ENCODE data around the gene TGM5. TPM values are rescaled to one million over a fixed set of nuclear protein-coding genes. Genes with fewer than 3 reads are reported as not detected.

Gene TGM5
- total and polyA plus RNA-seq, 2 donors (not counting 3 experiments of a cell fraction or from before 2014, with no cell fraction given): not detected

GRCh38 chr15:43190178-43190577 is 76.5 kb downstream of the TGM5 start:
- Histone ChIP-seq H3K9me1 (replicated peaks; ENCODE audit: control insufficient read depth, extremely low read depth, insufficient read depth, low read length) (no peaks in the 10 kb centered on the region), H3K36me3 (ENCODE audit: control insufficient read depth in 2 of 2, extremely low read depth in 1 of 2, insufficient read depth in 2 of 2, low read length in 2 of 2) (peaks cover 7 to 9% of the 10 kb centered on the region in 2 experiments), H3K4me1 (ENCODE audit: control insufficient read depth, extremely low read depth, insufficient read depth, low read length) (peaks cover 23% of the 10 kb centered on the region), H3K9ac (replicated peaks; ENCODE audit: extremely low read depth, insufficient read depth, low read length) (no peak overlapping the region), H3K4me3 (replicated peaks in 1 of 3; ENCODE audit: insufficient read depth in 1 of 3, low read depth in 1 of 3, low read length in 3 of 3) (no peak overlapping the region), H4K20me1 (replicated peaks; ENCODE audit: control insufficient read depth, extremely low read depth, insufficient read depth, low read length) (no peaks in the 10 kb centered on the region), H3K9me3 (replicated peaks; ENCODE audit: control insufficient read depth, insufficient read depth, low read length) (no peaks in the 10 kb centered on the region), H3K79me2 (ENCODE audit: control insufficient read depth, insufficient read depth, low read length) (peaks cover 3% of the 10 kb centered on the region), H2AFZ (ENCODE audit: low read depth, low read length) (no peak overlapping the region), H3K27me3 (ENCODE audit: control insufficient read depth in 2 of 2, insufficient read depth in 2 of 2, low read length in 2 of 2) (no peaks in the 10 kb centered on the region), H3K4me2 (ENCODE audit: insufficient read depth, low read length) (peak overlapping the region; percentile 40), H3K27ac (ENCODE audit: insufficient read depth, low read depth, low read length) (peak overlapping the region; percentile 42)
- TF ChIP-seq JUN (IDR thresholded peaks at IDR 0.05; ENCODE audit: borderline replicate concordance, insufficient read depth, insufficient read length, low read depth) (peak; percentile 23), POLR2AphosphoS5 (IDR thresholded peaks at IDR 0.05; ENCODE audit: insufficient read depth, low read depth, low read length) (peak; percentile 53), FOS (IDR thresholded peaks at IDR 0.05; ENCODE audit: borderline replicate concordance, insufficient read depth, low read length) (no peak), GATA2 (IDR thresholded peaks at IDR 0.05; ENCODE audit: insufficient read depth, insufficient read length, low read depth, low read length) (peak; percentile 72), MAX (IDR thresholded peaks at IDR 0.05; ENCODE audit: insufficient read depth, insufficient read length) (no peak)
- dilution Hi-C loops (cut with MboI; ENCODE audit: extremely low pct_ligation_motif_present, low sequenced_read_pairs): no loop called here
- DNase-seq (ENCODE audit: low read depth, low spot score) (peak; percentile 82), FAIRE-seq (peak; percentile 71)
- ChIA-PET CTCF (interaction anchor here (0.6 to 2.1 kb wide), 8 partner anchors 10 to 120 kb away, joined by 3 to 45 read pairs (median 6); no protein-coding TSS in a partner anchor), POLR2A (interaction anchor here (1.2 kb wide), 1 partner anchor 14 kb away, joined by 4 read pairs; no protein-coding TSS in a partner anchor)
- intact Hi-C loops (cut with micrococcal nuclease): no loop called here
- BruUV-seq (replicated peaks): no TSS peak

DNA sequence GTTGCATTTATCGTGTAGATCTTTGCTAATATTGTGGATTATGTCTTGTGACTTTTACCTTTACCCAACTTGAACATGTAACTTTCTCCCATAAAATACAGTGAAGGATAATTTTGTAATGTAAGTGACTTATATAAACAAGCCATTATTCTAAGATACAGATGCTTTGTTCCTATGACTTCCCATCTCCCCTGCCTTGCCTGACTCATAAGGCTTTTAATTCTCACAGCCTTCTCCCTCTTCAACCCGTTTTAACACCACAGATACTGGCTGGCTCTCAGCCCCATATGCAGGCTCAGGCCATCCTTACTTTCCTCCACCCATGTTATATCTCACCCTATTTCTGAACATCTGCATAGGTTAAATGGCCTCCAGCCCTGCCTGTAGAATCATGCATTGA is 77.4 kb downstream of the TGM5 start:
- peaks cover 23% of the 10 kb centered on the region for H3K4me1 ChIP-seq (ENCODE audit: control insufficient read depth, extremely low read depth, insufficient read depth, low read length)
- H3K9me3 ChIP-seq (replicated peaks; ENCODE audit: control insufficient read depth, insufficient read depth, low read length): no peaks in the 10 kb centered on the region
- H3K27me3 ChIP-seq (ENCODE audit: control insufficient read depth in 2 of 2, insufficient read depth in 2 of 2, low read length in 2 of 2): no peaks in the 10 kb centered on the region
- dilution Hi-C loops (cut with MboI; ENCODE audit: extremely low pct_ligation_motif_present, low sequenced_read_pairs) (no loop called here), intact Hi-C loops (cut with micrococcal nuclease) (loop anchor here (5.0 kb wide), 1 partner anchor 82 kb away; the partner anchor contains the start of gene UBR1)
- POLR2A ChIA-PET: no interaction called here
- H3K36me3 ChIP-seq (ENCODE audit: control insufficient read depth in 2 of 2, extremely low read depth in 1 of 2, insufficient read depth in 2 of 2, low read length in 2 of 2): peaks cover 4 to 9% of the 10 kb centered on the region in 2 experiments
- FAIRE-seq (peak; percentile 59), DNase-seq (ENCODE audit: low read depth, low spot score) (peak; percentile 42)
- H3K4me3 ChIP-seq (replicated peaks in 1 of 3; ENCODE audit: insufficient read depth in 1 of 3, low read depth in 1 of 3, low read length in 3 of 3): no peak overlapping the region
- no peak overlapping the region for H3K9ac ChIP-seq (replicated peaks; ENCODE audit: extremely low read depth, insufficient read depth, low read length)
- no peak overlapping the region for H2AFZ ChIP-seq (ENCODE audit: low read depth, low read length)
- H3K4me2 ChIP-seq (ENCODE audit: insufficient read depth, low read length): no peak overlapping the region
- H4K20me1 ChIP-seq (replicated peaks; ENCODE audit: control insufficient read depth, extremely low read depth, insufficient read depth, low read length): no peaks in the 10 kb centered on the region
- BruUV-seq (replicated peaks): no TSS peak
- H3K9me1 ChIP-seq (replicated peaks; ENCODE audit: control insufficient read depth, extremely low read depth, insufficient read depth, low read length): no peaks in the 10 kb centered on the region
- peak overlapping the region; percentile 10 for H3K27ac ChIP-seq (ENCODE audit: insufficient read depth, low read depth, low read length)
- no peak for TF ChIP-seq POLR2A (IDR thresholded peaks at IDR 0.05; ENCODE audit: low read depth, low read length)
- TF ChIP-seq FOS (IDR thresholded peaks at IDR 0.05; ENCODE audit: borderline replicate concordance, insufficient read depth, low read length): peak; percentile 19
- peaks cover 3% of the 10 kb centered on the region for H3K79me2 ChIP-seq (ENCODE audit: control insufficient read depth, insufficient read depth, low read length)
- CTCF ChIA-PET: interaction anchor here (1.3 to 2.1 kb wide), 5 partner anchors 11 to 96 kb away, joined by 7 to 45 read pairs (median 14); no protein-coding TSS in a partner anchor
